AG04449 (cell line): ENCODE measurements around the gene MYH6.

Experiments used
- CTCF ChIA-PET: fragments of 350-600 bp; formaldehyde crosslinking; extraction: SDS; loops from one replicate; lab custom pipeline; 2021; ENCODE audit warnings: antibody characterized with exemption; lab: Yijun Ruan, JAX
- POLR2A ChIA-PET: fragments of 400-600, 350-600 bp; formaldehyde crosslinking; extraction: SDS; loops from one replicate; lab custom pipeline; 2020; ENCODE audit warnings: antibody characterized with exemption, inconsistent platforms; lab: Yijun Ruan, JAX
- DNase-seq: peaks from one replicate; pipeline ENCODE4 v3.0.0-alpha.2; 2010; ENCODE audit warnings: low read depth, low spot score
- H3K4me3 ChIP-seq: 2 replicates; pipeline ENCODE4 v1.5.1; 2011; ENCODE audit warnings: low read depth, mild to moderate bottlenecking, control low read depth, low read length
- TF ChIP-seq, protein P1 (sequence below): IDR thresholded peaks from one replicate; pipeline ENCODE4 v1.5.1; 2011; ENCODE audit warnings: mild to moderate bottlenecking, moderate library complexity, low read length, control low read depth, inconsistent platforms; ENCODE audit not compliant: insufficient read depth; ENCODE audit errors: missing control alignments

MYH6 gene

DNA sequence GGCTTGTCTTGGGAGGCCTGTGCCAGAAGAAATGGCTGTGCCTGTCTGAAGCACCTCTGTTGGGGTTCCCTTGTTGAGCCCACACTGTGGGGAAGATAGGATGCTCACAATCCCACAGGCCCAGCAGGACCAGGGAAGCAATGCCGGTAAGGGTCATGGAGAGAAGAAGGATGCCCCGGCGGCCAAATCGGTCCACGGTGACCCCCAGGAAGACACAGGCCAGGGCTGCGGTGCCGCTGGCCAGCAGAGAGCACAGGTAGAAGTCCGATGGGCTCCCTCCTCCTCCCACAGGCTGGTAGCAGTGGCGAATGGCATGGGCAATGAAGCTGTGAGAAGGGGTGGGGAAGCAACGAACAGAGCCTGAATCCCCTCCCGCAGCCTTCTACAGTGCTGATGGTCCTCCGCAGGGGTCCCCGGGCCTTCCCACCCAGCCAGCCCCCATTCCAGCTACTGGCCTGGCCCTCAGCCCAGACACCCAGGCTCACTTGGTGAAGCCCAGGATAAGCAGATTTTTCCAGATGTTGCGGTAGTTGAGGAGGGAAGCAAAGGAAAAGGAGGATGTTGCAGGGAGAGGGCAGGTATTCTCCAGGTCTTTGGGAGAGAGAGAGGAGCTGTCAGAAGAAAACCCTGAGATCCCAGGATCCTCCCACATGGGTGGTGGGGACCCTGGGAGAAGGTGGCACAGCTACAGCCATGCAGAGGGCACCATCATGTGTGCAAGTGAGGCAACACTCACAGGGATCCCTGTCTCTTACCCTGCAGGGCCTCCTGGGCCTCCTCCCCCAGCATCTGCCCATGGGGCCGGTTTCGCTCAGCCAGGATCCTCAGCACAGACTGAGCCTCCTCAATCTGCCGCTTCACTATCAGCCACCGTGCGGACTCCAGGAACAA lies 60.4 kb downstream of the MYH6 start:
- POLR2A ChIA-PET: interaction anchor here (0.7 kb wide), 1 partner anchor 391 kb away, joined by 3 read pairs; the partner anchor contains the start of gene HAUS4
- TF ChIP-seq, protein P1, sequence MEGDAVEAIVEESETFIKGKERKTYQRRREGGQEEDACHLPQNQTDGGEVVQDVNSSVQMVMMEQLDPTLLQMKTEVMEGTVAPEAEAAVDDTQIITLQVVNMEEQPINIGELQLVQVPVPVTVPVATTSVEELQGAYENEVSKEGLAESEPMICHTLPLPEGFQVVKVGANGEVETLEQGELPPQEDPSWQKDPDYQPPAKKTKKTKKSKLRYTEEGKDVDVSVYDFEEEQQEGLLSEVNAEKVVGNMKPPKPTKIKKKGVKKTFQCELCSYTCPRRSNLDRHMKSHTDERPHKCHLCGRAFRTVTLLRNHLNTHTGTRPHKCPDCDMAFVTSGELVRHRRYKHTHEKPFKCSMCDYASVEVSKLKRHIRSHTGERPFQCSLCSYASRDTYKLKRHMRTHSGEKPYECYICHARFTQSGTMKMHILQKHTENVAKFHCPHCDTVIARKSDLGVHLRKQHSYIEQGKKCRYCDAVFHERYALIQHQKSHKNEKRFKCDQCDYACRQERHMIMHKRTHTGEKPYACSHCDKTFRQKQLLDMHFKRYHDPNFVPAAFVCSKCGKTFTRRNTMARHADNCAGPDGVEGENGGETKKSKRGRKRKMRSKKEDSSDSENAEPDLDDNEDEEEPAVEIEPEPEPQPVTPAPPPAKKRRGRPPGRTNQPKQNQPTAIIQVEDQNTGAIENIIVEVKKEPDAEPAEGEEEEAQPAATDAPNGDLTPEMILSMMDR: no peak
- H3K4me3 ChIP-seq: no peak overlapping the region
- no peak for DNase-seq
- CTCF ChIA-PET: interaction anchor here (1.2 kb wide), 1 partner anchor 11 kb away, joined by 3 read pairs; no protein-coding TSS in a partner anchor

DNA sequence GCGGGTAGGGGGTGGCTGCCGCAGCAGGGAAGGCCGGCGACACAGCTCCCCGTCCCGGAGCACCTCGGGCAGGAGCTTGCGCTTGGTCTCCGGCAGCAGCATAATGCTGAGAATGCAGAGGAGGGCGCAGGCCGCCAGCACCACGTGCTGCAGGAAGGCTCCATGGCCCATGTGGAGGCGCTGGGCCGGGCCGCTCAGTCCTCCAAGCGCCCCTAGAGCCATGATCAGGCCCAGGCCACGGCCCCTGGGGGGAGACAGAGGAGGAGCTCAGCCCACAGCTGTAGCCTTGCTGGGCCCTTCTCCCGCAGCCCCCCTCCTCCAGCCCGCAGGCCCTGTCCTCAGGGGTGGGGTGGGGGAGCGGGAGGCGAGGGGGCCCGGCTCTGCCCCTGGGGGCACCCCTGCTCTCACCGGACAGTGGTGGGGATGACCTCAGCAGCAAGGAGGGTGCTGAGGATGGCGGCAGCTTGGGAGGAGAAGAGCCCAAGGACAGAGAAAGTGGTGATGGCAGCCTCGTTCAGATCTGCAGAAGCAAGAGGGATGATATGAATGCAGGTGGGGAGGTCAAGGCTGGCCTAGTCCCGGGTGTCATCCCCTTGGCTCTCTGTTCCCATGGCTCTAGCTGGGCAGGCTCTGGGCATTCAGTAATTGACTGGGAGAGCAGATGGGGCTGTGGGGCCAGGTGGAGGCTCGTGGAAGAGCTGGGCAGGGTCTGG lies 61.2 kb downstream of the MYH6 start:
- no peak for DNase-seq
- POLR2A ChIA-PET: interaction anchor here (0.7 kb wide), 1 partner anchor 8 kb away, joined by 3 read pairs; no protein-coding TSS in a partner anchor
- TF ChIP-seq, protein P1: no peak
- no peak overlapping the region for H3K4me3 ChIP-seq
- CTCF ChIA-PET: interaction anchor here (1.2 to 2.6 kb wide), 4 partner anchors 11 to 17 kb away, joined by 3 to 11 read pairs (median 7); no protein-coding TSS in a partner anchor

DNA sequence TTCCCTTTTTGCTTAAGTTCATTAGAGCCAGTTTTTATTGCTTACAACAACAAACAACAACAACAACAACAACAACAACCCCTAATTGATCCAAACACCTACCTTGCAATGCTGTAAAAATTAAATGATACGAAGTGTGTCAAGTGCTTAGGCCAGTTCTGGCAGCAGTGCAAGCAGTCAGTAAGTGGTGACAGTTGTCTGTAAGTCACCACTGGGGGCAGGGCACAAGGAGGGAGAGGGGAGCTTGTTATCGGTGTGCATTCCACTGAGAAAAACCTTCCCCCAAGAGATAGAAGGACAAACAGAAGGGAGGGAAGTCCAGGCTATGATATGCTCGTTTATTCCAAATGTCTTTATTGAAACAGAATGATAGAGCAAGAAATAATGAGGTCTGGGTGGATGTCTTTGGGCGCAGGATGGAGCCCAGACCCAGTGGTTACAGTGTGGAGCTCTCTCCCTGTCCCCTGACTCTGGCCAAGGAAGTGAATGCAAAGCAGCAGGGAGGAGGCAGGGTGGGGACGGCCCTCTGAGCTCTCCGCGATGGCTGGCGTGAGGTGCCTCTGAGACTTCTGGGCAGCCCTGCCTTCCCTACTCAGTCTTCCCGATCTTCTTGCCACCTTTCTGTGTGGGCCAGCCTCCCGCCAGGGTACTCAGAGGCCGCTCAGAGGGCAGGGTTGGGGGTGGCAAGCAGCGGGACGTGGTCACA lies 61.9 kb downstream of the MYH6 start:
- no peak overlapping the region for H3K4me3 ChIP-seq
- ChIA-PET POLR2A (interaction anchor here (0.7 kb wide), 1 partner anchor 9 kb away, joined by 3 read pairs; no protein-coding TSS in a partner anchor), CTCF (interaction anchor here (1.2 to 2.6 kb wide), 10 partner anchors 8 to 37 kb away, joined by 3 to 12 read pairs (median 7); no protein-coding TSS in a partner anchor)
- TF ChIP-seq, protein P1: no peak
- DNase-seq: no peak

DNA sequence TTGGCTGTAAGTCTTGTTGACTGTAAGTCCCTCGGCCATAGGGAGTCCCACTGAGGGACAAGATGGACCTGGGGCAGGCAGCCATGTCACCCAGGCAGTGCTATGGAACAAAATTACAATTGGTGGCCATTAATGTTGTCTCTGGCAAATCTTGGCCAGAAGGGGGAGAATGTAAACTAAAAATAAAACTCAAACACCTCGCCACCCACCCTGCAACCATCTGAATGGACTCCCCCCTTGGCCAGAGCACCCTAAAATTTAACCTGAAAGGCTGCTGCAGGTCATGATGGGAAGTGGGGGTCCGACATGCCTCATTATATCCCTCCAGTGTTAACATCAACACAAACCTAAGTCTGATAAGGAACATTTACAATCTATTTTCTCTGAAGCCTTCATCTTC lies 63.6 kb downstream of the MYH6 start:
- H3K4me3 ChIP-seq: no peak overlapping the region
- ChIA-PET POLR2A (interaction anchor here (1.3 kb wide), 1 partner anchor 8 kb away, joined by 4 read pairs; the partner anchor contains the start of gene SLC22A17), CTCF (interaction anchor here (0.7 to 2.6 kb wide), 11 partner anchors 9 to 36 kb away, joined by 3 to 12 read pairs (median 5); partner anchors contain the start of gene SLC22A17)
- TF ChIP-seq, protein P1: no peak
- DNase-seq: no peak

DNA sequence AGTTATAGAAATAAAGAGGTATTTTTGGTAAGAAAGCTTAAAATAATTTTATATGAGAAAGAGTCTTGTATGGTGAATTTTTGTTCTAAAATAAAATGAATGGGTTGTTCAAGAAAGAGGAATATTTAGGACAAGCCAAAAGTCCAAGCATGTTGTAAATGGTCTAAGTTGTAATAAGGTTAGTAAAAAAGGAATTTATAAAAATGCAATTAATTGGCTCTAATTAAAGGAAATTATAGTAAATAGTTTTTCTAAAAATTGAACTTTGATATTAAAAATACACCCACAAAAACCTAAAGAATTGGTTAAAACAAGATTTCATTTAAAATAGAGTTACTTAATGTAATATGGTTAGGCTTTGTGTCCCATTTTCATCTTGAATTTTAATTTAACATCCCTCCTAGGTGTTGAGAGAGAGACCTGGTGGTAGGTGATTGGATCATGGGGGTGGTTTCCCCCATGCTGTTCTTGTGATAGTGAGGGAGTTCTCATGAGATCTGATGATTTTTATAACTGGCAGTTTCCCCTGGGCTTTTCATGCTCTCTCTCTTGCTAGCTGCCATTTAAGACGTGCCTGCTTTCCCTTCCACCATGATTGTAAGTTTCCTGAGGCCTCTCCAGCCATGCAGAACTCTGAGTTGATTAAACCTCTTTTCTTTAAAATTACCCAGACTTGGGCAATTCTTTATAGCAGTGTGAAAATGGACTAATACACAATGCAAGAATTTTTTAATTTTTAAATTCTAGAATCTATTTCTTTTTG lies 68.4 kb downstream of the MYH6 start:
- no peak for DNase-seq
- no peak overlapping the region for H3K4me3 ChIP-seq
- TF ChIP-seq, protein P1: no peak
- CTCF ChIA-PET: interaction anchor here (0.6 to 3.0 kb wide), 4 partner anchors 11 to 40 kb away, joined by 3 to 24 read pairs (median 4); partner anchors contain the start of gene SLC22A17
- POLR2A ChIA-PET: no interaction called here
